Fibroblast of skin of right quadriceps (primary cell): ENCODE data around the gene CLIP4.
A peak's percentile ranks its signal among the peaks of the same experiment; 100 is the strongest.
"Not testable (repeated sequence)": the region's sequence is repeated elsewhere in the genome, so short reads cannot be mapped to it uniquely, and the experiment has no call there.

Experiments used
- DNase-seq: peaks from one replicate; pipeline ENCODE4 v3.0.0-alpha.2; 2013

Gene CLIP4

DNA sequence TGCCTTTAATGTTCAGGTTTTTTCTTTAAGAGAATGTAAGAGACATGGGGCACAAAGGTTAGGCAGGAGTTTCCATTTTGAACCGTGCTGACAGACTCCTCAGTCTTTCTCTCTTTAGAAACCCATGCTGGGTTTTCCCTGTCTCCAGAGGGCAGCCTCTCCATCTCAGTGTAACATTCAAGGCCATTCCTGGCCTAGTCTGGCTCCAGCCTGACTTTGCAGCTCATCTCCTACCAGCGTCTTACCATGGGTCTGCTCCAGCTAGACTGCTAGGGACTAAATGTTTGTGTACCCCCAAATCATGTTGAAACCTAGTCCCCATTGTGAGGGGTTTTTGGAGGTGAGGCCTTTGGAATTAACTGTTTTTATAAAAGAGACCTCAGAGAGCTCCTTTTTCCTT, 9.8 kb upstream of the CLIP4 start:
- no peak for DNase-seq

DNA sequence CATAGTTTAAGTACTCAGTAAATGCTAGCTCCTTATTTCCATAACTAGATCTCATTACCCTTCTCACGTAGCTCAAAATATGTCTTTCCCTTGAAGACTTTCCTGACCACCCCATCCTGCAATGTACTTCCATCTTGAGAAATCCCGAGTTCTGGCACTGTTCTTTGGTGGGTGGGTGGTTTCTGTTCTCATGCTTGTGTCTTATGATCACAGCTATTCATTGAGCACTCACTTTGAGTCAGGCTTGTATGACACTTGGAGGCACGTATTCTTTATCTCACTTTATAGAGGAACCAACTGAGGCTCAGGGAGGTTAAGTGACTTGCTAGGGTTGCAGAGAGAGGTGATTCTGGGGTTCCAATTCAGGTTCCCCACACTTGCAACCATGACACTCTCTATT, 9.0 kb upstream of the CLIP4 start:
- DNase-seq = no peak

DNA sequence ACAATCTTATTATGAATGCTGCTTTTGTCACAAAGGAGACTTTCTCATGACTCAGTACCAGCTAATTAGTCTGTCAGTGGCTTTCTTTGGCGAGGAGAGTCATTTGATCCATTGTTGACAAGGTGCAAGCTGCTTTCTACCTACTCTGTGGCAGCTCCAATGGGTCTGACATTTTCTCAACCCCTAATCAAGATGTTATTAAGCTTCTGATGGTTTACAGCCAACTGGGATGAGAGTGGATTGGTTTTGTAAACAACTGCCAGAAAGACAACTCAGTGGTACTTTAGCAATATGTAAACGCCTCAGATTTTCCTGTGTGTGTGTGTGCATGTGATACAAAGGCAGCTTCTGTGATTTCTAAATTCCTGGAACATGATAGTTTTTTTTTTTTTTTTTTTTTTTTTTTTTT, 8.2 kb upstream of the CLIP4 start:
- no peak for DNase-seq

DNA sequence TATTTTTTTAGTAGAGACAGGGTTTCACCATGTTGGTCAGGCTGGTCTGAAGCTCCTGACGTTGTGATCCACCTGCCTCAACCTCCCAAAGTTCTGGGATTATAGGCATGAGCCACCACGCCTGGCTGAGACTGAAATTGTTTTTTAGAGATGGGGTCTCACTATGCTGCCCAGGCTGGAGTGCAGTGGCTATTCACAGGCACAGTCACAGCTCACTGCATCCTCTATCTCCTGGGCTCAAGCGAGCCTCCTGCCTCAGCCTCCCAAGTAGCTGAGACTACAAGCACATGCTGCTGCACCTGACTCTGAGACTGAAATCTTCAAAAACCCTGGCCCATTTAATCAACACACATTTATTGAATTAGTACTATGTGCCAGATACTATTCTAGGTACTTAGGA, 7.7 kb upstream of the CLIP4 start:
- DNase-seq = not testable (repeated sequence)

DNA sequence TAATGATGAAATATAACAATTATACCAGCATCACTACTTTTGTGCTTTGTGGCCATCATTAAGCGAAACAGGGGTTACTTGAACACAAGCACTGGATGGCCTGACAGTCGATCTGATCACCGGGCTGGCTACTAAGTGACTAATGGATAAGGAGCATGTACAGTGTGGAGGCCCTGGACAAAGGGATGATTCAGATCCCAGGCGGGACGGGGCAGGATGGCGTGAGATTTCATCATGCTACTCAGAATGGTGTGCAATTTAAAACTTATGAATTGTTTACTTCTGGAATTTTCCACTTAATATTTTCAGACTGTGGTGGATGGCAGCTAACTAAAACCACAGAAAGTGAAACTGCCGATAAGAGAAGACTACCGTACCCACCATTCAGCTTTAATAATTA, 7.0 kb upstream of the CLIP4 start:
- peak; percentile 84 for DNase-seq

DNA sequence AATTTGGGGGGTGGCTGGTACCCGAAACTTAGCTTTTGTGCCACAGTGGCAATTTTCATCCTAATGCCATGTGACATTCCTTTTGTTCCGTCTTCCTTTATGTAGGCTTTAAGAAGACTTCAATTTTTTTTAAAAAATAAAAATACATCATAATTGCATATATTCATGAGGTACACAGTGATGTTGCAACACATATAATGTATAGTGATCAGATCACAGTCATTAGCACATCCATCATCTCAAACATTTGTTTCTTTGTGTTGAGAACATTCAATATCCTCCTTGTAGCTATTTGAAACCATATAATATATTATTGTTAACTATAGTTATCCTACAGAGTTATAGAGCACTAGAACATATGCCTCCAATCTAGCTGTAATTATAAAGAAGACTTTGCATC, 6.0 kb upstream of the CLIP4 start:
- no peak for DNase-seq

DNA sequence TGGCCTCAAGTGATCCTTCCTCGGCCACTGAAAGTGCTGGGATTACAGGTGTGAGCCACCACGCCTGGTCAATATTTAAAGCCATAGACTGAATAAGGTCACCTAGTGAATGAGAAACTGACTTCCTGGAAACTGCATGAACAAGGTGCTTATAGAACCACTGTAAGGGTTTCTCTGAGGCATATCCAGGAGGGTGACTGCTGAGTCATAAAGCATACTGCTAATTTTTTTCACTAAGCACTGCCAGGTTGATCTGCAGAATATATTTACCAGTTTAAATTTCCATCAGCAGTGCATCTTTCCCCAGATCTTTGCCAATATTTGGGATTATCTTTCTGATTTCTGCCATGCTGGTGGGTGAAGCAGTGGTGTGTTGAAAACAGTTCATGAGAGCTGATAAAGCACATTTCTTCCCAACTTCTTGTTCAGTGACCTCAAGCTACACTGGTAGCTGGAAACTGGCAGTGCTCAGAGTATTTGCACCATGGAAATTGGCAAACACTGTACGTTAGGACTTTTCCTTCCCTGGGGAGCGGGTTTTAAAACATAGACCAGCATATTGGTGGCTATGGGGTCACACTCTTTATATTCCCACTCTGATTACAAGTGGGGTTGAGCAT, 4.2 kb upstream of the CLIP4 start:
- no peak for DNase-seq

DNA sequence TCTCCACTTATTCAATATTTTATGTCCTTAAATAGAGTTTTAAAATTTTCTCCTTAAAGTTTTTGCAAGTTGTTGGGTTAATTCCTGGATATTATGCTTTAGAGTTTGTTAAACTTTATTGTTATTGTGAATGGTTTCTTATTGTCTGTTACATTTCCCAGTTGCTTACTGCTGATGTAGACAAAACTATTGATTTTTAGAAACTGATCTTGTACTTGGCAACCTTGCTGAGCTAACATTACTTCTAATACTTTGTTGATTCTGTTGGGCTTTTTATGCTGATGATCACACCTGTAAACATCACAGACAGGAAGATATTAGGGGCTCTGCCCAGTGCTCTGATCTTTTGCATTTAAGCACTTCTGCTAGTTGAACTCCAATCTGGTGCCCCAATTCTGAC, 2.8 kb upstream of the CLIP4 start:
- no peak for DNase-seq

DNA sequence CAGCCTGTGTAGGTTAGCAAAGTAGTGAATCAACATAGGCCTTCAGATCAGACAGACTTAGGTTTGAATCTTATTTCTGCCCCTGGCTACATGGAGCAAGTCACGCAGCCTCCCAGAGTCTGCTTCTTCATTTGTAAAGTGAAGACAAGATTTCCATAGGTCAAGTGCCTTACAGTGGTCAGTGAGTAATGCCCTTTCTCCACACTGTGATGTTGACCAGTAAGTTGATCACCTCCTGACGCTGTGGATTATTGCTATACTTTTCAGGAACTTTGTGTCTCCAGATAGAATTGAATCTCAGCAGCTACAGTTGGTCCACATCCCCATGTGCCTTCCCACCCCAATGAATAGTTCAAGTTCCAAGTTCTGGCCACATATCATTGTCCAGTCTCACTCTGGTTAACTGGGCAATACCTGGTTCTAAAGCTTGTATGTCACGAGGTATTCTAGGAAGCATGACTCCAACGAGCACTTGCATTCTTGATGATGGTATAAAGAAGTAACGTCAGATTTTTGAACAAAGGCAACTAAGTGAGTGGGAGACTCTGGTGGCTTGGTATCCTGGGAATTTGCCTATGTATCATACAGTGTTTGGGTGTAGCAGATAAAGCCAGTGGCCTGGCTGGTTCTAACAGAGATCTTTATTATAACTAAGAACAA, 2.1 kb upstream of the CLIP4 start:
- DNase-seq = no peak

DNA sequence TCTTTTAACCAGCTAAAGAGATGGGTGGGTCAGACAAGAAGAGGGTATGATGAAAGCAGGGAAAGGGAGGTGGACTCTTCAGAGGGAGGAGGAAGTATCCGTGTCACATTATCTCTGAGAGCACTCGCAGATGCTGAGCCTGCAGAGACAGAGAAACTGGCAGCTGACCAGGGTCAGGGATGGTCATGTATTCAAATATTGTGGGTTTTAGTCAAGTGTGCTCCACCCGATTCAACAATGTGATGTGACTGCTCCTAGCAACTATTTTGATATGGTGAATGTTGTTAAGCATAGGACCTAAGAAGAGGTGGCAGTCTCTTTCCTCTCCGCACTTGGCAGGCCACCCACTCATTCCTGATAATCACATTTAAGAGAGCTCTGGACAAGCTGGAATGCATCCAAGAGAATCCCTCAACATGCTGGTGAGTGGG, 1.3 kb upstream of the CLIP4 start:
- DNase-seq = peak; percentile 42

DNA sequence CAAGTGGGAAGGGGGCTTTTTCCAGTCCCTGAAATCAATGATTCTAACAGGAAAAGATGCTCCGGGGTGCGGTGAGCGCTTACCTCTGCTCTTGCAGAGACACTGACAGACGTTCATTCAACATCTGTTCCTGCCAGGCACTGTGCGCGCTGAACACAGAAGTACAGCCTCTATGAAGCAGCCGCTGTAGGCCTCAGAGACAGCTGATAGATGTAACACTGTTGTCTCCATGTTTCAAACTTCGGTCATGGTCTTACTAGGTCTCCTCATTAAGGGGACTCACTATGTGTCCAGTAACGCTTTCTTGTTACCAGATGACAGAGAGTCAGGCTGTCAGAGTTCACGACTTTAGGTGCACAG, 649 bp upstream of the CLIP4 start:
- DNase-seq = no peak

DNA sequence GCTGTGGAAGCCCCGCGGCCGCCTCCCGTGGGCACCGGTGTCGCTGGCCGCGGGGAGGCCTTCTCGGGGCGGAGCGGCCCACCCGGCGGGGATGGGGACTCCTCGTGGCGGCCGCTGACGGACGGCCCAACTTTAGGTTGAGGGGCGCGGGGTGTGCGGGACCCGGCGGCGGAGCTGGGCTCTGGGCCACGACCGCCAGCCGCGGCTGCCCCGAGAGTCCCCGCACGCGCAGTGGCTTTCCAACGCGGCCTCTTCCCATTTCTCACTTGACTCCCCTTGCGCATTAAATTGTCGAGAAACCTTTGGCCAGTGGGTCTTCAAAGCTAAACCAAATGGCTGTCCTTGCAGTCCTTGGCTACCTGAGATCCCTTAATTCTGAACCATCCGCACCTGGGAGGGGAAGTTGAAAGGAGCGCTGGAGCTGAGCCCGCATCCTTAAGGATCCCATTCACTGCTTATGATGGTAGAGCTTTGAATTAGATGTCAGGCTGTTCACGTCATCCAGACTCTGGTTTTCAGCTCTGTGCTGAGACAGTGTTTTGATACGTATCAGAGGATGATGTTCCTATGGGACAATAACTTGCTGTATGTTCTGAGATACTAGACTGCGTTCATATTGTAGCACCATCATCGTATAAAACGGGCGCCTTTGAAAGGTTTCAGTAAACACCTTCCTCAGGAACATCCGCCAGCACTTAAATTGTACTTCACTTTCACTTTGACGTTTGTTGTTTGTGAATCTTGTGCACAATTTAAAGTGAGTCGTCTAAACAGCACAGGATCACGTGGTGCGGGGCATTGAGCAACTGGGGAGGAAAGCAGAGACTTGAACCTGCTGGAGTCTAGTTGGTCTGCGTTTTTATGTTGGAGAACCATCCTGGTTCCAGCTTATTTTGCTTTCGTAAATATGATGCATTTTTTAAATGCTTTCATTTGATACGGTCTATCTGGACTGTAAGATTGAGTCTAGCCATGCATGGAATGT, 874 bp downstream of the CLIP4 start:
- peak; percentile 57 for DNase-seq

DNA sequence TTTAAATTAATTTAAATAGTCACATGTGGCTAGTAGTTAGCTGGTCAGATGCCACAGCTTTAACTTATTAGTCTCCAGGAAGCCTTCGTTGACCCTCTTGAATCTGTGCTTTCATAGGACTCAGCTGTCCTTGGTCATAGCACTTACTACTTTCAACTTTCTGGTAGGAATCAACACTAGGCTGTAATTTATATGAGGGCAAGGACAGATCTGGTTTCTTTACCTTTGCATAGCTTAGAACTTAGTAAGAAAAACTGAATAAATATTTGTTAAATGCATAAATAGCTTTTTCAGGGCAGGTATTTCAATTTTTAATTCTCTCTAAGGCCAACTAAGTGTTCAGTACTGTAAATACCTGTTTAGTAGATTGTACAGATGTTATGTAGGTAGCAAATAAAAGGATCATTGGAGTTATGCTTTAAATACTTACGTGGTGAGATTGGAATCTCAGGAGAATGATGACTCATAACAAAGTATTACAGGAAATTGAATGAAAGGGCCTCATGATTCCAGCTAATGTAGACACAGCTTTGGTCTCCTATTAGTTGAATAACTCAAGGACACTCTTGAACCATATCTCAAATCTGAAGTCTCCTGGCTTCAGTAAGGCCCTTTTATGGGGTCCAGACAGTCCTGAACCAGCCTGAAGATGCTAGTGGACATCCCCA, 2.6 kb downstream of the CLIP4 start:
- peak; percentile 68 for DNase-seq

DNA sequence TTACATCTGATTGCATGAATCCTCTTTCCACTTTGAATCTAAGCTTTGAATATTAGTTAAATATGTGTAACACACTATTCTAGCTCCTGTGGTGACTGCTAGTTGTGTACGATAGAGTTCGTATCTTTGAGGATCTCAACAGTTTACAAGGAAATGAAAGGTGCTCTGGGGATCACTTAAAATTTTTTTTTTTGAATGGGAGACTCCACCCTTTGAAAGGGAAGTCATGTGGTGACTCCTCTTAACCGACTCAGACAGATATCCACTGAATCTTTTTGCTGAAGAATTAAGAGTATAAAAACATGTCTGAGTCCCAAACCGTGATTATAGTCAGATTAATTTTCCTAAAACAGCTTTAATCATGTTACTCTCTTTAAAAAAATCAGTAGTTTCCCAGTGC, 4.0 kb downstream of the CLIP4 start:
- DNase-seq = no peak

DNA sequence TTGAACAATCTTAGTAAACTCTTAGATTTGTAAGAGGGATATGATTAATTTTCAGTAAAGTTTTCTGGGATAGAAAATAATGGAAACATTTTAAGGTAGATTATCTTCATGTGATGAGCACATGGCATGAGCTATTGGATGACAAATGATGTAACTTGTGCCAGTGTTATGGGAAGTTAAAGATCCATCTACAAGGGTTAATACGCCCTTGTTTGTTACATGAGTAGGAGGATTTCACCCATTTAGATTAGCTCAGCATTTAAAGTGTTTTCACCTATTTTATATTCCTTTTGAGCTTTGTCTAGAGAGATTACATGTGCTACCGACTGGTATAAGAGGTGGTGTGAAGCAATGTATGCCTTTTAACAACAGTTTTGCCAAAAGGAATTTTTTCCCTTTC, 5.6 kb downstream of the CLIP4 start:
- no peak for DNase-seq

DNA sequence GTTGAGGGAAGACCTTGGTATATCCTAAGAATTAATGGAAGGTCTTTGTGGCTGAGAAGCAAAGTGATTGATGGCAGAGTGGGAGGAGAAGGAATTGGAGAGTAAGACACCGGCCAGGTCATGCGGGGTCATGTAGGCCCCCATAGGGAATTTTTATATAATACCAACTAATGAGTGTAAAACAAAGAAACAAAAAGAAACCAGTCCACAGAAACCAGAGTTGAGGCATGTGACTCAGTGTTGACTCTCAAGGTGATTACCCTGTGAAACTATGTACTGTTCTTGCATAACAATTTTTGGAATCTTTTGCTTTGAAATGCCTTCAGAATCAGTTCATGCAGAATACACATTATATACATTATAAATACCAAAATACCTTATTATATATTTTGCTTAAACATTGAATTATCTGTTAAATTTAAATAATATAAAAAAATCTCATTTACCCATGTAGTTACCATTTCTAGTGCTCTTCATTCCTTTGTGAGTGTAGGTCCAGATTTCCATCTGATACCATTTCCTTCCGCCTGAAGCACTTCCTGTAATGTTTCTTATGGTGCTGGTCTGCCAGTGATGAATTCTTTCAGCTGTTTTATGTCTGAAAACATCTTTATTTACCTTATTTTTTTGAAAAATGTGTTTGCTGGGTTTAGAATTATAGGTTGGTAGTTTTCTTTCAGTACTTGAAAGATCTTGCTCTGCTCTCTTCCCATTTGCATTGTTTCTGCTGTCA, 8.6 kb downstream of the CLIP4 start:
- DNase-seq = peak; percentile 88

DNA sequence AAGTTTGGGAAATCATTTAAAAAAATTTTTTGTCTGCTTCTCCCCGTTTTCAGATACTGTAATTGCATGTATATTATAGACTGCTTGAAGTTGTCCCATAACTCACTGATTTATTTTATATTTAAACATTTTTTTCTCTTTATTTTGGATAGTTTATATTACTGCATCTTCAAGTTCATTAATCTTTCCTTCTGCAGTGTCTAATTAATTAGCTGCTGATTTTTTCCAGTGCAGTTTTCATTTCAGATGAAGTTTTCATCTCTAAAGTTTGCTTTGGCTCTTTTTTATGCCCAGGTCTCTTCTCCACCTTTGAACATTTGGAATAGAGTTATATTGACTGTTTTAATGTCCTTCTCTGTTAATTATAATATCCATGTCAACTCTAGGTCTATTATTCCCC, 9.3 kb downstream of the CLIP4 start:
- DNase-seq = no peak

DNA sequence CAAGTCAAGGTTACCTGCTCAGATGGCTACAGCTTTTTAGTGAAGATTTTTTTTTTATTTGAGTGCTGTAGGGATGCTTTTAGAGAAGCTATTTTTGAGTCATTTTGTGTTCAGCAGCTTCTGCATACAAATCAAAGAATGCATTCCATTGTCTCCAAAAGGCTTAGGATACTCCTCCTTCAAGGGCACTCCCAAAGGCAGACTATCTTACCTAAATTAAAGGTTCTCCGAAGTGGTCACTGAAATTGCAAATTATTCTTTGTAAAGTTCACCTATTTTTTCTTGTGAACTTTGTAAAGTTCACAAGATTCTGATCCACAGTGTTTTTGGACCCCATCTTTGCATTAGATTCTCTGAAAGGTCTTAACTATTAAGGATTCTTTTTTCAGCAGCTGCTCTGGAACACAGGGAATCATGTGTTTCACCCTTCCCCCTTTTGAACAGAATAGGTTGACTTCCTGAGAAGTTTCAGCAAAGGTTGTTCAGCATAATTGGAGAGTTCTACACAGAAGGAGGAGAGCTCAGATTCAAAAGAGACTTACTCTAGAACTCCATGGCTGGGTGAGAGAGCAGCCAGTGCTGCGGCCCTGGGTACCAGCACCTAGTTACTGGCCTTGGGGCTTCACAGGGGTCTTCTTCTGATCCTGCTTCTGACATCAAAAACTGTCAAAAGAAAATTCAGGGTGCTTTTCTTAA, 14.5 kb downstream of the CLIP4 start:
- DNase-seq = peak; percentile 26

DNA sequence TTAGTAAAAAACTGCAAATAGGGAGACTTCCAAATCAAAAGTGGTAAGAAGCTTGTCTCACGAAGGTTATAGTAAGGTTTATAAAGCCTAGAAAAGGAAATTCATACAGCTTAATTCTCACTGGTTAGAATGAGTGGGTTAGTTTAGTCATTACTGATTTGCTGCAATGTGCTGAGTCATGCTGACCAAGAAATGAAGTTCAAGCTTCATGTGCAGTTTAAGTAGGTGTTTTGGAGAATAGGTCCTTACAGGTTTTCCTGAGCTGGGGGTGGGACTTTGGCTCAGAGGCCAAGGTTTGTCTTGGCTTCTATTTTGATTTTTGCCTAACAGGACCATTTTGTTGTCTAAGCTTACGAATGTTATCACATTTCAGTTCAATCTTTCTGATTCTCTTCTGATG, 15.1 kb downstream of the CLIP4 start:
- peak; percentile 84 for DNase-seq

DNA sequence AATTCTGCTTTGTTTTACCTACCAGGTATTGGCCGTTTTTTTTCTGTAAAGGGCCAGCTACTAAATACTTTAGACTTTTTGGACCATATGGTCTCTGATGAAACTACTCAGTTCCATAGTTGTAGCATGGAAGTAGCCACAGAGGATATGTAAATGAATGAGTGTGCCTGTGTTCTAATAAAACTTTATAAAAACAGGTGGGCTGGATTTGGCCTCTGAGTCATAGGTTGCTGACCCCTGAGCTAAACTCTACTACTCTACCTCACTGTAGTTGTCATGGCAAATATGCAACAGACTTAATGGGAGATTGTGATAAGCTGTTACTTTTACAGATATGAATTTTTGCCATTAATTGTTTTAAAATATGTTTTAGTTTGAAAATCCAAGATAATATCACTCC, 19.7 kb downstream of the CLIP4 start:
- no peak for DNase-seq

DNA sequence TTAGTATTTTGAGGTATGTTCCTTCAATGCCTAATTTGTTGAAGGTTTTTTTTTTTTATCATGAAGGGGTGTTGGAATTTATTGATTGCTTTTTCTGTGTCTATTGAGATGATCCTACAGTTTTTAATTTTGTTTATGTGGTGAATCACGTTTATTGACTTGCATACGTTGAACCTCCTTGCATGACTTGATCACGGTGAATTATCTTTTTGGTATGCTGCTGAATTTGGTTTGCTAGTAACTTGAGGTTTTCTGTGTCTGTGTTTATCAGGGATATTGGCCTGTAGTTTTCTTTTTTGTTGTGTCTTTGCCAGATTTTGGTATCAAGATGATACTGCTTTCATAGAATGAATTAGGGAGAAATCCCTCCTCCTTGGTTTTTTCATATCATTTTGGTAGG, 23.9 kb downstream of the CLIP4 start:
- no peak for DNase-seq

DNA sequence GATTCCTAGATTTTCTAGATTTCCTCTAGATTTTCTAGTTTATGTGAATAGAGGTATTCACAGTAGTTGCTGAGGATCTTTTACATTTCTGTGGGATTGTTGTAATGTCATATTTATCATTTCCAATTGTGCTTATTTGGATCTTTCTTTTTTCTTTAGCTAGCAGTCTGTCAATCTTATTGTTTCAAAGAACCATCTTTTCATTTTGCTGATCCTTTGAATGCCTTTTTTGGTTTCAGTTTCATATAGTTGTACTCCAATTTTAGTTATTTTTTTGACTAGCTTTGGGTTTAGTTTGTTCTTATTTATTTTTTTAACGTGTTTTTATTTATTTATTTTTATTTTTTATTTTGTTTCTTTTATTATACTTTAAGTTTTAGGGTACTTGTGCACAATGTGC, 24.5 kb downstream of the CLIP4 start:
- no peak for DNase-seq
